WI38 (cell line): Measurements from ENCODE around the gene ESYT3.
"Not testable (repeated sequence)": the region's sequence is repeated elsewhere in the genome, so short reads cannot be mapped to it uniquely, and the experiment has no call there.

Experiments
- H3K4me3 ChIP-seq: 2 replicates; pipeline ENCODE4 v1.5.1; 2011; ENCODE audit warnings: low read depth, mild to moderate bottlenecking, control low read depth, low read length
- CTCF ChIP-seq: IDR thresholded peaks from 2 replicates; pipeline ENCODE4 v1.5.1; 2012; ENCODE audit warnings: low read depth, mild to moderate bottlenecking, control low read depth, low read length

The ESYT3 gene

GRCh38 chr3:138412821-138413551 is 21.4 kb upstream of the ESYT3 start:
- H3K4me3 ChIP-seq = no peak overlapping the region
- no peak for TF ChIP-seq CTCF

GRCh38 chr3:138416236-138416635 is 18.2 kb upstream of the ESYT3 start:
- H3K4me3 ChIP-seq = not testable (repeated sequence)

GRCh38 chr3:138417559-138417982 is 16.8 kb upstream of the ESYT3 start:
- peak; percentile 95 for TF ChIP-seq CTCF
- no peak overlapping the region for H3K4me3 ChIP-seq

GRCh38 chr3:138418601-138419206 is 15.7 kb upstream of the ESYT3 start:
- no peak overlapping the region for H3K4me3 ChIP-seq
- TF ChIP-seq CTCF = no peak

- no peak for TF ChIP-seq CTCF
- H3K4me3 ChIP-seq = no peak overlapping the region
These were observed 11.1 kb upstream of the ESYT3 start for GRCh38 chr3:138423316-138423715.

GRCh38 chr3:138424323-138424722 is 10.1 kb upstream of the ESYT3 start:
- H3K4me3 ChIP-seq = no peak overlapping the region
- TF ChIP-seq CTCF = no peak

- H3K4me3 ChIP-seq = no peak overlapping the region
- TF ChIP-seq CTCF = peak; percentile 38; the same call in 1 of the 2 replicates
These were observed 8.2 kb upstream of the ESYT3 start for GRCh38 chr3:138426211-138426610.

GRCh38 chr3:138426754-138427153 is 7.7 kb upstream of the ESYT3 start:
- not testable (repeated sequence) for H3K4me3 ChIP-seq
